HL-60 (cell line): ENCODE measurements around the gene LRP1B.

ENCODE experiments used
- DNase-seq, 2 experiments: peaks; one replicate each; pipeline ENCODE4 v3.0.0-alpha.2; 2010 to 2020; ENCODE audit warnings: low read depth in 1 of 2, low spot score in 1 of 2
- H3K27ac ChIP-seq: fragments of 250-450 bp; sonication (Bioruptor Pico); replicated peaks from 2 replicates; pipeline ENCODE4 v1.5.1; 2020; ENCODE audit warnings: mild to moderate bottlenecking, moderate library complexity
- H3K27me3 ChIP-seq: fragments of 250-450 bp; sonication (Bioruptor Pico); 2 replicates; pipeline ENCODE4 v1.5.1; 2021; ENCODE audit warnings: mild to moderate bottlenecking, moderate library complexity; ENCODE audit not compliant: insufficient read depth, poor library complexity, severe bottlenecking
- H3K4me3 ChIP-seq: replicated peaks from 2 replicates; pipeline ENCODE4 v1.5.1; 2011; ENCODE audit warnings: mild to moderate bottlenecking, control low read depth, low read length; ENCODE audit not compliant: insufficient read depth
- GABPA ChIP-seq: IDR thresholded peaks from 2 replicates; pipeline ENCODE4 v1.6.1; 2012; ENCODE audit warnings: low read depth
- POLR2AphosphoS5 ChIP-seq: IDR thresholded peaks from 2 replicates; pipeline ENCODE4 v1.6.1; 2012; ENCODE audit warnings: low read depth
- SPI1 ChIP-seq: IDR thresholded peaks from 2 replicates; pipeline ENCODE4 v1.6.1; 2012; ENCODE audit warnings: low read depth, mild to moderate bottlenecking, borderline replicate concordance
- TF ChIP-seq, protein P1 (sequence below): IDR thresholded peaks from 2 replicates; pipeline ENCODE4 v1.6.1; 2012; ENCODE audit warnings: low read depth; ENCODE audit not compliant: insufficient replicate concordance
- TF ChIP-seq, protein P2 (sequence below): IDR thresholded peaks from one replicate; pipeline ENCODE4 v1.5.1; 2011; ENCODE audit warnings: low read length, control low read depth, inconsistent platforms; ENCODE audit not compliant: insufficient read depth

Gene LRP1B

DNA sequence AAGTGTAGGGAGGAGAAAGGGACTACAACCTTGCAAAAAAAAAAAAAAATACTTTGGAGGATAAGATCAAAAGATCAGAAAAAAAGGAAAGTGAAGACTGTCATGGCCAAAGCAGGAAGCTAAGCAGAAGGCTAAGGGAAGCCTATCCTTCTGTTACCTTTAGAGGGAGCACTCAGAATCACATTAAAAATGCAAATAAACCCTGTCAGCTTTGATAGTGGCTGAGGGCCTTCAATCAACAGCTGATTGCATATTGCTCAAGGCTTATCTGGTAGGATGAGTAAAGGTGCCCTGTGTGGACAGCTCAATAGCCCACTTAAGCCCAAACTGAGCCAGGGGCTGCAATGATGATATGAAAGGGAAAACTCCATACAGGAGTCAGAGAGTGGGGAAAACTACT is 1021.2 kb downstream of the LRP1B start:
- no peaks in the 10 kb centered on the region for H3K27me3 ChIP-seq
- TF ChIP-seq, protein P1, sequence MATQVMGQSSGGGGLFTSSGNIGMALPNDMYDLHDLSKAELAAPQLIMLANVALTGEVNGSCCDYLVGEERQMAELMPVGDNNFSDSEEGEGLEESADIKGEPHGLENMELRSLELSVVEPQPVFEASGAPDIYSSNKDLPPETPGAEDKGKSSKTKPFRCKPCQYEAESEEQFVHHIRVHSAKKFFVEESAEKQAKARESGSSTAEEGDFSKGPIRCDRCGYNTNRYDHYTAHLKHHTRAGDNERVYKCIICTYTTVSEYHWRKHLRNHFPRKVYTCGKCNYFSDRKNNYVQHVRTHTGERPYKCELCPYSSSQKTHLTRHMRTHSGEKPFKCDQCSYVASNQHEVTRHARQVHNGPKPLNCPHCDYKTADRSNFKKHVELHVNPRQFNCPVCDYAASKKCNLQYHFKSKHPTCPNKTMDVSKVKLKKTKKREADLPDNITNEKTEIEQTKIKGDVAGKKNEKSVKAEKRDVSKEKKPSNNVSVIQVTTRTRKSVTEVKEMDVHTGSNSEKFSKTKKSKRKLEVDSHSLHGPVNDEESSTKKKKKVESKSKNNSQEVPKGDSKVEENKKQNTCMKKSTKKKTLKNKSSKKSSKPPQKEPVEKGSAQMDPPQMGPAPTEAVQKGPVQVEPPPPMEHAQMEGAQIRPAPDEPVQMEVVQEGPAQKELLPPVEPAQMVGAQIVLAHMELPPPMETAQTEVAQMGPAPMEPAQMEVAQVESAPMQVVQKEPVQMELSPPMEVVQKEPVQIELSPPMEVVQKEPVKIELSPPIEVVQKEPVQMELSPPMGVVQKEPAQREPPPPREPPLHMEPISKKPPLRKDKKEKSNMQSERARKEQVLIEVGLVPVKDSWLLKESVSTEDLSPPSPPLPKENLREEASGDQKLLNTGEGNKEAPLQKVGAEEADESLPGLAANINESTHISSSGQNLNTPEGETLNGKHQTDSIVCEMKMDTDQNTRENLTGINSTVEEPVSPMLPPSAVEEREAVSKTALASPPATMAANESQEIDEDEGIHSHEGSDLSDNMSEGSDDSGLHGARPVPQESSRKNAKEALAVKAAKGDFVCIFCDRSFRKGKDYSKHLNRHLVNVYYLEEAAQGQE: no peak
- TF ChIP-seq, protein P2, sequence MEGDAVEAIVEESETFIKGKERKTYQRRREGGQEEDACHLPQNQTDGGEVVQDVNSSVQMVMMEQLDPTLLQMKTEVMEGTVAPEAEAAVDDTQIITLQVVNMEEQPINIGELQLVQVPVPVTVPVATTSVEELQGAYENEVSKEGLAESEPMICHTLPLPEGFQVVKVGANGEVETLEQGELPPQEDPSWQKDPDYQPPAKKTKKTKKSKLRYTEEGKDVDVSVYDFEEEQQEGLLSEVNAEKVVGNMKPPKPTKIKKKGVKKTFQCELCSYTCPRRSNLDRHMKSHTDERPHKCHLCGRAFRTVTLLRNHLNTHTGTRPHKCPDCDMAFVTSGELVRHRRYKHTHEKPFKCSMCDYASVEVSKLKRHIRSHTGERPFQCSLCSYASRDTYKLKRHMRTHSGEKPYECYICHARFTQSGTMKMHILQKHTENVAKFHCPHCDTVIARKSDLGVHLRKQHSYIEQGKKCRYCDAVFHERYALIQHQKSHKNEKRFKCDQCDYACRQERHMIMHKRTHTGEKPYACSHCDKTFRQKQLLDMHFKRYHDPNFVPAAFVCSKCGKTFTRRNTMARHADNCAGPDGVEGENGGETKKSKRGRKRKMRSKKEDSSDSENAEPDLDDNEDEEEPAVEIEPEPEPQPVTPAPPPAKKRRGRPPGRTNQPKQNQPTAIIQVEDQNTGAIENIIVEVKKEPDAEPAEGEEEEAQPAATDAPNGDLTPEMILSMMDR: no peak
- no peak for TF ChIP-seq SPI1
- TF ChIP-seq GABPA: no peak
- no peak for TF ChIP-seq POLR2AphosphoS5
- DNase-seq: no peak
- H3K27ac ChIP-seq: no peak overlapping the region
- no peak overlapping the region for H3K4me3 ChIP-seq

DNA sequence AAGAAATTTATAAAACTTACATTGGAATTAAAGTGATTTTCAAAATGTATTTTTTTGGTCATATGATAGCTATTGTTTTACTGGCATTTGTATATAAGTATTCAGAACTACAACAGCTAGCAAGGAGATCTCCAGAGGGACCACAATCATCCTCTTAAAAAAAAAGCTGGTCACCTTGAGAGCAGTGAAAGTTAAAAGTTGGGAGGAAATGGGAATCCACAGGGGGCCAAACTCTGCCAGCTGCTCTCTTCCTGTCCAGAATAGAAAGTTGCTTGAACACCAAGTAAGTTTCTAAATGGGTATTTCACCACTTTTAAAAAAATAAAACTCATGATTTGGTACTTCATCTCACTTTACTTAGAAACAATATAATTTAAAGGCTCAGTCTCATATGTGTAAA is 1025.1 kb downstream of the LRP1B start:
- no peak overlapping the region for H3K27ac ChIP-seq
- TF ChIP-seq GABPA (no peak), POLR2AphosphoS5 (no peak), SPI1 (no peak)
- TF ChIP-seq, protein P2: no peak
- DNase-seq: no peak
- H3K27me3 ChIP-seq: no peaks in the 10 kb centered on the region
- H3K4me3 ChIP-seq: no peak overlapping the region

DNA sequence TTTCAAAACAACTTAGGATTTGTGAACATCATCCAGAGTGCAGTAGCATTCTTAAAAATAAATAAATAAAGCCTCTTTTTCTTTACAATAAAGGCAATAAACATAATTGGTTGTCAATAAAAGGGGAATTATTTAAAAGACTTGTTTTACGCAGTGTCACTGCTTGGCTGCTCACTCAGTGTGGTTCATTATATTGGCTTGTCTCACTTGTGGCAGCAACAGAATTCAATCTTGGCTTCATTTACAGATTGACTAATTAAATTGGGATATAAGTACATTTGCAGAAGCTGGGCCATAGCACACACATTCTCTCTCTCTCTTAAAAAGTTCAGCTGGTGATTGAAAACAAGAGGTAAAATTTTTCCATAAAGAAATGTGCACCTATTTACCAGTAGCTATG is 1027.6 kb downstream of the LRP1B start:
- Histone ChIP-seq H3K27me3 (no peaks in the 10 kb centered on the region), H3K27ac (no peak overlapping the region), H3K4me3 (no peak overlapping the region)
- TF ChIP-seq POLR2AphosphoS5: no peak
- TF ChIP-seq GABPA: no peak
- no peak for TF ChIP-seq SPI1
- TF ChIP-seq, protein P2: no peak
- TF ChIP-seq, protein P1: no peak
- DNase-seq: no peak

DNA sequence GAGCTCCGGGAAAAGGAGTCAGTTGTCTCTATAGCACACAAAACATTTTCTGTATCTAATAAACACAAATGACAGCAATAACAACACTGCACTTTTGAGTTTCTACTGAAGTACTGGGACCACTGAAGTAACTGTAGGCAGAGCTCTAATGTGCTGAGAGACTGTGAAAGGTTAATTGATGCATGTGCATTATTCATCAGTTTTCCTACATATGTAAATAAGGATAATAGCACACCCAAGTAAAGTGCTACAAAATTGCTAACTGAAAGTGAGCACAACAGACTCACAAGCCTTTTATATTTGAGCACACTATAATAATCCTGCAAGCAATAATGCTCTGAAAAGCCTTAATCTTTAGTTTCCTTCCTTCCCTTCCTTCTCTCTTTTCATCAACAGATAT is 1051.6 kb downstream of the LRP1B start:
- TF ChIP-seq POLR2AphosphoS5: no peak
- no peak for TF ChIP-seq GABPA
- TF ChIP-seq, protein P1: no peak
- TF ChIP-seq, protein P2: no peak
- no peak for TF ChIP-seq SPI1
- no peak for DNase-seq
- no peak overlapping the region for H3K27ac ChIP-seq

More for the DNA sequence above, 1051.6 kb downstream of the LRP1B start:
- Histone ChIP-seq H3K27me3 (no peaks in the 10 kb centered on the region), H3K4me3 (no peak overlapping the region)
